ENCODE measurements around the gene LAIR2. TPM values are rescaled to one million over a fixed set of nuclear protein-coding genes. Genes with fewer than 3 reads are reported as not detected.

The LAIR2 gene
- total and polyA plus RNA-seq, 10 of the 15 experiments (the other 5 are each of a cell fraction or from before 2014, with no cell fraction given): not detected

DNA sequence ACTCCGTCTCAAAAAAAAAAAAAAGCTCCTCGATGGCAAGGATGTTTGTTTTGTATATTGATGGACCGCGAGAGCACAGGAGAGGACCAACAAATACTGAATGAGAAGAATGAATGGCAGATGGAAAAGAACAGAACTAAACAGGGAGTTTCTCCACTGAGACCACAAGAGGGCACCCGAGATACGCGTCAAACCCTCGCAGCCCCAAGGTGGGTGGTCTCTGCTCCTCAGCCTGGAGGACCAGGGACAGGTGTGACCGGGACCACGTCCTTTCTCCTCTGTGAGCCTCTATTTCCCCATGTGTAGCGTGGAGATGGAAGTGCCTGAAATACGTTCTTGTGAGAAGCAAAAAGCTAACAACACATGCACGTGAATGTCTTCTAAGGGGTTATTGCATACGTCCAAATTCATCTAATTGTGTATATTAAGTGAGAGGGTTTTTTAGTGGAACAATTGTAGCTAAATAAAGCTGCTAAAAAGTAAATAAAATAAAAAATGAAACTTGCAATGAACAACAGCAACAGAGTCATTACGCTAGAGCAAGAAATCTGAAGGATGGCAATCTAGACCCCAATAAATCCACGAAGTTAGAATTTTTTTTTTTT lies 21.2 kb upstream of the LAIR2 start (continued):
- TF ChIP-seq, protein P1, sequence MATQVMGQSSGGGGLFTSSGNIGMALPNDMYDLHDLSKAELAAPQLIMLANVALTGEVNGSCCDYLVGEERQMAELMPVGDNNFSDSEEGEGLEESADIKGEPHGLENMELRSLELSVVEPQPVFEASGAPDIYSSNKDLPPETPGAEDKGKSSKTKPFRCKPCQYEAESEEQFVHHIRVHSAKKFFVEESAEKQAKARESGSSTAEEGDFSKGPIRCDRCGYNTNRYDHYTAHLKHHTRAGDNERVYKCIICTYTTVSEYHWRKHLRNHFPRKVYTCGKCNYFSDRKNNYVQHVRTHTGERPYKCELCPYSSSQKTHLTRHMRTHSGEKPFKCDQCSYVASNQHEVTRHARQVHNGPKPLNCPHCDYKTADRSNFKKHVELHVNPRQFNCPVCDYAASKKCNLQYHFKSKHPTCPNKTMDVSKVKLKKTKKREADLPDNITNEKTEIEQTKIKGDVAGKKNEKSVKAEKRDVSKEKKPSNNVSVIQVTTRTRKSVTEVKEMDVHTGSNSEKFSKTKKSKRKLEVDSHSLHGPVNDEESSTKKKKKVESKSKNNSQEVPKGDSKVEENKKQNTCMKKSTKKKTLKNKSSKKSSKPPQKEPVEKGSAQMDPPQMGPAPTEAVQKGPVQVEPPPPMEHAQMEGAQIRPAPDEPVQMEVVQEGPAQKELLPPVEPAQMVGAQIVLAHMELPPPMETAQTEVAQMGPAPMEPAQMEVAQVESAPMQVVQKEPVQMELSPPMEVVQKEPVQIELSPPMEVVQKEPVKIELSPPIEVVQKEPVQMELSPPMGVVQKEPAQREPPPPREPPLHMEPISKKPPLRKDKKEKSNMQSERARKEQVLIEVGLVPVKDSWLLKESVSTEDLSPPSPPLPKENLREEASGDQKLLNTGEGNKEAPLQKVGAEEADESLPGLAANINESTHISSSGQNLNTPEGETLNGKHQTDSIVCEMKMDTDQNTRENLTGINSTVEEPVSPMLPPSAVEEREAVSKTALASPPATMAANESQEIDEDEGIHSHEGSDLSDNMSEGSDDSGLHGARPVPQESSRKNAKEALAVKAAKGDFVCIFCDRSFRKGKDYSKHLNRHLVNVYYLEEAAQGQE (IDR thresholded peaks at IDR 0.05; ENCODE audit: low read depth, low read length): no peak
- TF ChIP-seq, protein P2, sequence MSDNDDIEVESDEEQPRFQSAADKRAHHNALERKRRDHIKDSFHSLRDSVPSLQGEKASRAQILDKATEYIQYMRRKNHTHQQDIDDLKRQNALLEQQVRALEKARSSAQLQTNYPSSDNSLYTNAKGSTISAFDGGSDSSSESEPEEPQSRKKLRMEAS (IDR thresholded peaks at IDR 0.05; ENCODE audit: low read depth, low read length): no peak
- TF ChIP-seq FOXM1 (IDR thresholded peaks at IDR 0.05; ENCODE audit: low read depth, low read length): no peak
- no peak for TF ChIP-seq BMI1 (IDR thresholded peaks at IDR 0.05; ENCODE audit: borderline replicate concordance)
- TF ChIP-seq MTA3 (IDR thresholded peaks at IDR 0.05; ENCODE audit: borderline replicate concordance, low read length): no peak
- TF ChIP-seq RFX5 (IDR thresholded peaks at IDR 0.05; ENCODE audit: low read depth, low read length): no peak
- TF ChIP-seq ZNF217 (IDR thresholded peaks at IDR 0.05): no peak
- TF ChIP-seq ASH2L (IDR thresholded peaks at IDR 0.05; ENCODE audit: borderline replicate concordance, low read depth): no peak
- no peak for TF ChIP-seq SIN3A (IDR thresholded peaks at IDR 0.05; ENCODE audit: low read depth, low read length)
- TF ChIP-seq BHLHE40 (IDR thresholded peaks at IDR 0.05; ENCODE audit: borderline replicate concordance in 1 of 2, low read depth in 2 of 2, low read length in 1 of 2): peak in 1 of 2 experiments; percentile 38; a peak in 2 of 4 replicates
- peak; percentile 58; the same call in 1 of the 2 replicates for TF ChIP-seq SMC3 (IDR thresholded peaks at IDR 0.05; ENCODE audit: borderline replicate concordance, low read length)
- TF ChIP-seq, protein P3, sequence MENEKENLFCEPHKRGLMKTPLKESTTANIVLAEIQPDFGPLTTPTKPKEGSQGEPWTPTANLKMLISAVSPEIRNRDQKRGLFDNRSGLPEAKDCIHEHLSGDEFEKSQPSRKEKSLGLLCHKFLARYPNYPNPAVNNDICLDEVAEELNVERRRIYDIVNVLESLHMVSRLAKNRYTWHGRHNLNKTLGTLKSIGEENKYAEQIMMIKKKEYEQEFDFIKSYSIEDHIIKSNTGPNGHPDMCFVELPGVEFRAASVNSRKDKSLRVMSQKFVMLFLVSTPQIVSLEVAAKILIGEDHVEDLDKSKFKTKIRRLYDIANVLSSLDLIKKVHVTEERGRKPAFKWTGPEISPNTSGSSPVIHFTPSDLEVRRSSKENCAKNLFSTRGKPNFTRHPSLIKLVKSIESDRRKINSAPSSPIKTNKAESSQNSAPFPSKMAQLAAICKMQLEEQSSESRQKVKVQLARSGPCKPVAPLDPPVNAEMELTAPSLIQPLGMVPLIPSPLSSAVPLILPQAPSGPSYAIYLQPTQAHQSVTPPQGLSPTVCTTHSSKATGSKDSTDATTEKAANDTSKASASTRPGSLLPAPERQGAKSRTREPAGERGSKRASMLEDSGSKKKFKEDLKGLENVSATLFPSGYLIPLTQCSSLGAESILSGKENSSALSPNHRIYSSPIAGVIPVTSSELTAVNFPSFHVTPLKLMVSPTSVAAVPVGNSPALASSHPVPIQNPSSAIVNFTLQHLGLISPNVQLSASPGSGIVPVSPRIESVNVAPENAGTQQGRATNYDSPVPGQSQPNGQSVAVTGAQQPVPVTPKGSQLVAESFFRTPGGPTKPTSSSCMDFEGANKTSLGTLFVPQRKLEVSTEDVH (IDR thresholded peaks at IDR 0.05; ENCODE audit: low read depth, partially characterized antibody): no peak
- TF ChIP-seq ZSCAN29 (IDR thresholded peaks at IDR 0.05): no peak
- no peak for TF ChIP-seq HCFC1 (IDR thresholded peaks at IDR 0.05; ENCODE audit: low read length)
- TF ChIP-seq, protein P4, sequence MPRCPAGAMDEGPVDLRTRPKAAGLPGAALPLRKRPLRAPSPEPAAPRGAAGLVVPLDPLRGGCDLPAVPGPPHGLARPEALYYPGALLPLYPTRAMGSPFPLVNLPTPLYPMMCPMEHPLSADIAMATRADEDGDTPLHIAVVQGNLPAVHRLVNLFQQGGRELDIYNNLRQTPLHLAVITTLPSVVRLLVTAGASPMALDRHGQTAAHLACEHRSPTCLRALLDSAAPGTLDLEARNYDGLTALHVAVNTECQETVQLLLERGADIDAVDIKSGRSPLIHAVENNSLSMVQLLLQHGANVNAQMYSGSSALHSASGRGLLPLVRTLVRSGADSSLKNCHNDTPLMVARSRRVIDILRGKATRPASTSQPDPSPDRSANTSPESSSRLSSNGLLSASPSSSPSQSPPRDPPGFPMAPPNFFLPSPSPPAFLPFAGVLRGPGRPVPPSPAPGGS (IDR thresholded peaks at IDR 0.05; ENCODE audit: borderline replicate concordance, insufficient read depth, low read depth, low read length, poor library complexity, severe bottlenecking): no peak
- no peak for TF ChIP-seq KLF5 (IDR thresholded peaks at IDR 0.05; ENCODE audit: partially characterized antibody)
- TF ChIP-seq ZZZ3 (IDR thresholded peaks at IDR 0.05; ENCODE audit: control insufficient read depth, insufficient read length, low read depth): no peak
- TF ChIP-seq GATAD2B (conservative IDR thresholded peaks at IDR 0.05; ENCODE audit: low read depth): no peak
- TF ChIP-seq PAX5 (IDR thresholded peaks at IDR 0.05; ENCODE audit: borderline replicate concordance, low read depth, low read length): no peak
